H1 (cell line): Measurements from ENCODE around the gene PCDH9. TPM values are rescaled to one million over a fixed set of nuclear protein-coding genes. Genes with fewer than 3 reads are reported as not detected.

ENCODE experiments used
- CTCF ChIA-PET: fragments of 300-600 bp; sonication (Branson Sonifier 250); formaldehyde crosslinking; loops from one replicate; lab custom pipeline; 2021; ENCODE audit not compliant: partially characterized antibody; lab: Charles Lee
- POLR2A ChIA-PET: fragments of 300-600 bp; sonication (Branson Sonifier 250); formaldehyde crosslinking; loops from one replicate; lab custom pipeline; 2021; ENCODE audit warnings: inconsistent platforms; ENCODE audit not compliant: partially characterized antibody; lab: Charles Lee
- DNase-seq, 2 experiments: peaks; one replicate each; pipeline versions ENCODE4 v3.0.0 to v3.0.0-alpha.2; 2010 to 2022; ENCODE audit warnings: low spot score in 2 of 2, low read depth in 1 of 2, mixed read lengths in 1 of 2
- FAIRE-seq: peaks from 2 replicates; lab custom pipeline; 2011; peaks lifted over from hg19 to GRCh38; lab: Jason Lieb, UNC
- H2AFZ ChIP-seq: 2 replicates; pipeline ENCODE4 v1.8.1; 2012; ENCODE audit warnings: low read length, inconsistent platforms
- H2AK5ac ChIP-seq: 2 replicates; pipeline ENCODE4 v1.6.1; 2013; ENCODE audit warnings: low read depth, low read length
- H2BK120ac ChIP-seq: replicated peaks from 2 replicates; pipeline ENCODE3; 2013; ENCODE audit warnings: low read depth, low read length, inconsistent platforms
- H2BK12ac ChIP-seq: 2 replicates; pipeline ENCODE4 v1.6.1; 2013; ENCODE audit warnings: low read depth, low read length
- H2BK15ac ChIP-seq: 2 replicates; pipeline ENCODE4 v1.6.1; 2013; ENCODE audit warnings: low read length
- H2BK20ac ChIP-seq: 2 replicates; pipeline ENCODE4 v1.6.1; 2013; ENCODE audit warnings: low read length
- H2BK5ac ChIP-seq: 2 replicates; pipeline ENCODE4 v1.6.1; 2013; ENCODE audit warnings: low read depth, low read length
- H3K14ac ChIP-seq: 2 replicates; pipeline ENCODE4 v1.6.1; 2013; ENCODE audit warnings: inconsistent platforms; ENCODE audit not compliant: insufficient read length
- H3K18ac ChIP-seq: 2 replicates; pipeline ENCODE4 v1.6.1; 2013; ENCODE audit warnings: low read length; ENCODE audit errors: extremely low read depth
- H3K23ac ChIP-seq: 2 replicates; pipeline ENCODE4 v1.6.1; 2013; ENCODE audit warnings: inconsistent platforms; ENCODE audit not compliant: insufficient read length
- H3K23me2 ChIP-seq: 2 replicates; pipeline ENCODE4 v1.6.1; 2013; ENCODE audit warnings: low read depth, low read length
- H3K27ac ChIP-seq: 2 replicates; pipeline ENCODE4 v1.6.1; 2011; ENCODE audit warnings: low read depth, low read length, inconsistent platforms
- H3K27me3 ChIP-seq, 4 experiments: replicated peaks in 1 of 4; 1 replicate in 1 of 4; 2 replicates in 3 of 4; pipeline versions ENCODE4 v1.6.1 to v1.8.1; 2011 to 2013; ENCODE audit warnings: low read length in 3 of 4, mild to moderate bottlenecking in 3 of 4, inconsistent platforms in 2 of 4, mixed read lengths in 2 of 4, moderate library complexity in 1 of 4; ENCODE audit not compliant: control insufficient read depth in 3 of 4, insufficient read depth in 3 of 4; ENCODE audit errors: extremely low read depth in 1 of 4
- H3K36me3 ChIP-seq, 4 experiments: 2 replicates each; pipeline versions ENCODE4 v1.6.1 to v1.8.1; 2011 to 2013; ENCODE audit warnings: mild to moderate bottlenecking in 4 of 4, low read length in 3 of 4, moderate library complexity in 2 of 4, control low read depth in 1 of 4, inconsistent platforms in 1 of 4; ENCODE audit not compliant: insufficient read depth in 4 of 4, control insufficient read depth in 2 of 4
- H3K4ac ChIP-seq: replicated peaks from 2 replicates; pipeline ENCODE3; 2013; ENCODE audit warnings: low read length, low read depth, mixed read lengths, inconsistent platforms; ENCODE audit not compliant: insufficient read length
- H3K4me1 ChIP-seq, 4 experiments: replicated peaks in 1 of 4; 1 replicate in 1 of 4; 2 replicates in 3 of 4; pipeline versions ENCODE4 v1.6.1 to v1.8.1; 2011 to 2013; ENCODE audit warnings: low read length in 3 of 4, inconsistent platforms in 2 of 4, mixed read lengths in 1 of 4; ENCODE audit not compliant: insufficient read depth in 4 of 4, control insufficient read depth in 3 of 4
- H3K4me2 ChIP-seq, 2 experiments: 2 replicates each; pipeline versions ENCODE4 v1.6.1 to v1.8.1; 2011 to 2013; ENCODE audit warnings: low read depth in 2 of 2, low read length in 2 of 2, control low read depth in 1 of 2, inconsistent platforms in 1 of 2, mild to moderate bottlenecking in 1 of 2; ENCODE audit not compliant: insufficient read depth in 1 of 2
- H3K4me3 ChIP-seq, 4 experiments: fragments of 200-600, 300-600 bp in 1 of 4; sonication (generic), shearing (Covaris generic), sonication (Bioruptor Twin) in 1 of 4; 2 replicates each; pipeline versions ENCODE4 v1.5.1 to v1.8.1; 2011 to 2016; ENCODE audit warnings: low read length in 4 of 4, low read depth in 3 of 4, control low read depth in 2 of 4, inconsistent platforms in 2 of 4, mild to moderate bottlenecking in 2 of 4, mixed read lengths in 1 of 4, moderate library complexity in 1 of 4; ENCODE audit not compliant: insufficient read depth in 2 of 4; ENCODE audit errors: extremely low read depth in 1 of 4
- H3K56ac ChIP-seq: replicated peaks from 2 replicates; pipeline ENCODE3; 2013; ENCODE audit warnings: low read depth, mild to moderate bottlenecking, mixed read lengths, low read length, inconsistent platforms; ENCODE audit not compliant: insufficient read length
- H3K79me1 ChIP-seq: 2 replicates; pipeline ENCODE4 v1.6.1; 2013; ENCODE audit warnings: low read depth, low read length, control low read depth
- H3K79me2 ChIP-seq, 2 experiments: 2 replicates each; pipeline versions ENCODE4 v1.6.1 to v1.8.1; 2012 to 2013; ENCODE audit warnings: low read length in 2 of 2, mild to moderate bottlenecking in 2 of 2, inconsistent platforms in 1 of 2; ENCODE audit not compliant: insufficient read depth in 2 of 2, control insufficient read depth in 1 of 2
- H3K9ac ChIP-seq, 4 experiments: replicated peaks in 1 of 4; 1 replicate in 1 of 4; 2 replicates in 3 of 4; pipeline versions ENCODE4 v1.6.1 to v1.8.1; 2011 to 2013; ENCODE audit warnings: low read depth in 3 of 4, low read length in 3 of 4, control low read depth in 2 of 4, mild to moderate bottlenecking in 2 of 4, moderate library complexity in 2 of 4, inconsistent platforms in 1 of 4; ENCODE audit errors: extremely low read depth in 1 of 4
- H3K9me3 ChIP-seq, 2 experiments: 2 replicates each; pipeline versions ENCODE4 v1.6.1 to v1.8.1; 2012 to 2013; ENCODE audit warnings: mild to moderate bottlenecking in 2 of 2, moderate library complexity in 2 of 2, control low read depth in 1 of 2, inconsistent platforms in 1 of 2, low read depth in 1 of 2, low read length in 1 of 2, mixed read lengths in 1 of 2; ENCODE audit not compliant: insufficient read depth in 2 of 2
- H4K20me1 ChIP-seq, 2 experiments: replicated peaks in 1 of 2; 2 replicates each; pipeline versions ENCODE3 to v1.8.1; 2011 to 2013; ENCODE audit warnings: inconsistent platforms in 2 of 2, low read length in 2 of 2, mild to moderate bottlenecking in 1 of 2; ENCODE audit not compliant: insufficient read depth in 2 of 2, control insufficient read depth in 1 of 2
- H4K5ac ChIP-seq: 2 replicates; pipeline ENCODE4 v1.6.1; 2013; ENCODE audit warnings: low read length, low read depth, mixed read lengths, inconsistent platforms; ENCODE audit not compliant: insufficient read length
- H4K8ac ChIP-seq: 2 replicates; pipeline ENCODE4 v1.8.0; 2013; ENCODE audit warnings: mild to moderate bottlenecking, moderate library complexity, low read length, inconsistent platforms; ENCODE audit not compliant: insufficient read depth; ENCODE audit errors: extremely low read depth
- H4K91ac ChIP-seq: replicated peaks from 2 replicates; pipeline ENCODE3; 2013; ENCODE audit warnings: low read length, mixed read lengths, inconsistent platforms; ENCODE audit not compliant: insufficient read length
- CHD1 ChIP-seq: IDR thresholded peaks from 2 replicates; pipeline ENCODE4 v1.6.1; 2012; ENCODE audit warnings: low read depth, low read length, improper control_type of control experiment
- CTCF ChIP-seq, 3 experiments: IDR thresholded peaks; 1 replicate in 2 of 3; 2 replicates in 1 of 3; pipeline versions ENCODE4 v1.5.1 to v1.6.1; 2011; ENCODE audit warnings: low read length in 3 of 3, mild to moderate bottlenecking in 3 of 3, inconsistent platforms in 2 of 3, low read depth in 1 of 3, moderate library complexity in 1 of 3; ENCODE audit not compliant: insufficient read depth in 1 of 3; ENCODE audit errors: control extremely low read depth in 1 of 3
- GTF2F1 ChIP-seq: IDR thresholded peaks from 2 replicates; pipeline ENCODE4 v1.6.1; 2012; ENCODE audit warnings: low read depth, low read length, improper control_type of control experiment, borderline replicate concordance
- POU5F1 ChIP-seq: IDR thresholded peaks from 2 replicates; pipeline ENCODE4 v1.6.1; 2011; ENCODE audit warnings: low read depth, mild to moderate bottlenecking, low read length, moderate library complexity
- SIRT6 ChIP-seq: IDR thresholded peaks from one replicate; pipeline ENCODE4 v1.7.1; 2012; ENCODE audit warnings: low read length, inconsistent platforms
- SRF ChIP-seq: IDR thresholded peaks from 2 replicates; pipeline ENCODE4 v1.6.1; 2011; ENCODE audit warnings: mild to moderate bottlenecking, low read depth, low read length, moderate library complexity
- SUZ12 ChIP-seq: fragments of 200-600 bp; sonication (generic); IDR thresholded peaks from 2 replicates; pipeline ENCODE4 v1.6.1; 2012; ENCODE audit warnings: mild to moderate bottlenecking, inconsistent platforms, low read length, moderate library complexity, mixed read lengths
- YY1 ChIP-seq: IDR thresholded peaks from 2 replicates; pipeline ENCODE4 v1.6.1; 2011; ENCODE audit warnings: low read depth, mild to moderate bottlenecking, low read length
- WGBS, 2 experiments: shearing (Covaris generic) in 1 of 2; methylation state at CpG; one replicate each; pipeline versions ENCODE4 v1.1.6 to v1.1.7; 2013 to 2015; ENCODE audit warnings: low lambda C conversion rate in 2 of 2, mixed read lengths in 2 of 2, inconsistent platforms in 1 of 2, low coverage in 1 of 2, missing lambda C conversion rate in 1 of 2; ENCODE audit not compliant: insufficient replicate concordance in 2 of 2, insufficient coverage in 1 of 2, insufficient read length in 1 of 2; ENCODE audit errors: extremely low coverage in 1 of 2, missing lambda C conversion rate in 1 of 2; 5-methylcytosine and 5-hydroxymethylcytosine counted together
- polyA plus RNA-seq, 7 experiments: library from polyadenylated mRNA; depleted of rRNA in 3 of 7; stranded (reverse) in 5 of 7; unstranded in 2 of 7; fragments of >200 nt in 5 of 7; fragments of 200-250 nt in 2 of 7; gene quantifications; 1 replicate in 5 of 7; 2 replicates in 1 of 7; 4 replicates in 1 of 7; pipeline versions ENCODE4 v1.2.1 to v1.2.3, GENCODE V29; 2011 to 2013; ENCODE audit warnings: missing spikeins in 2 of 7, mixed read lengths in 2 of 7
- total RNA-seq: library from RNA; stranded (reverse); fragmentation: NEBNext Ultra II Directional; extraction: Animal tissue kit (Norgen Biotek cat#: 25700); gene quantifications from 2 replicates; pipeline ENCODE4 v1.2.1, GENCODE V29; 2021

Gene PCDH9
- total and polyA plus RNA-seq, 2 of the 8 experiments (the other 6 are each of a cell fraction or from before 2014, with no cell fraction given), result 0.12 to 0.60 TPM

- no peak for FAIRE-seq
- H3K27ac ChIP-seq, result no peak overlapping the region
- CTCF ChIA-PET, result no interaction called here
These were observed 449.3 kb downstream of the PCDH9 start for GRCh38 chr13:66780814-66781213.

More at GRCh38 chr13:66780814-66781213, 449.3 kb downstream of the PCDH9 start:
- Histone ChIP-seq H3K4me1 (no peaks in the 10 kb centered on the region), H3K18ac (no peak overlapping the region), H2BK20ac (no peak overlapping the region), H3K9me3 (no peaks in the 10 kb centered on the region), H4K5ac (no peak overlapping the region), H2BK12ac (no peak overlapping the region), H3K23me2 (no peaks in the 10 kb centered on the region), H4K8ac (no peak overlapping the region), H3K79me2 (no peaks in the 10 kb centered on the region), H3K4me2 (no peak overlapping the region), H2BK120ac (no peak overlapping the region), H3K14ac (no peak overlapping the region), H2AFZ (no peak overlapping the region), H3K23ac (no peak overlapping the region), H3K4ac (no peak overlapping the region), H3K9ac (no peak overlapping the region), H2BK15ac (no peak overlapping the region), H3K79me1 (no peaks in the 10 kb centered on the region), H3K4me3 (no peak overlapping the region), H3K27me3 (no peaks in the 10 kb centered on the region), H2AK5ac (no peak overlapping the region), H3K36me3 (no peaks in the 10 kb centered on the region), H2BK5ac (no peak overlapping the region), H4K20me1 (no peaks in the 10 kb centered on the region), H4K91ac (no peak overlapping the region), H3K56ac (no peak overlapping the region)
- POLR2A ChIA-PET, result no interaction called here
- no peak for DNase-seq
- TF ChIP-seq SUZ12 (no peak), GTF2F1 (no peak), YY1 (no peak), CTCF (IDR thresholded peaks at IDR 0.05; ENCODE audit: control extremely low read depth in 1 of 3, insufficient read depth in 1 of 3, low read depth in 1 of 3, low read length in 3 of 3) (no peak), POU5F1 (no peak), SRF (no peak), SIRT6 (no peak), CHD1 (no peak)
- WGBS, 2 experiments, result 80% methylated on average over 3 of the region's 3 CpGs; no CpG with 5 or more reads in 1 of the 2 experiments
